Measurements from ENCODE around the gene NT5DC4.

DNA sequence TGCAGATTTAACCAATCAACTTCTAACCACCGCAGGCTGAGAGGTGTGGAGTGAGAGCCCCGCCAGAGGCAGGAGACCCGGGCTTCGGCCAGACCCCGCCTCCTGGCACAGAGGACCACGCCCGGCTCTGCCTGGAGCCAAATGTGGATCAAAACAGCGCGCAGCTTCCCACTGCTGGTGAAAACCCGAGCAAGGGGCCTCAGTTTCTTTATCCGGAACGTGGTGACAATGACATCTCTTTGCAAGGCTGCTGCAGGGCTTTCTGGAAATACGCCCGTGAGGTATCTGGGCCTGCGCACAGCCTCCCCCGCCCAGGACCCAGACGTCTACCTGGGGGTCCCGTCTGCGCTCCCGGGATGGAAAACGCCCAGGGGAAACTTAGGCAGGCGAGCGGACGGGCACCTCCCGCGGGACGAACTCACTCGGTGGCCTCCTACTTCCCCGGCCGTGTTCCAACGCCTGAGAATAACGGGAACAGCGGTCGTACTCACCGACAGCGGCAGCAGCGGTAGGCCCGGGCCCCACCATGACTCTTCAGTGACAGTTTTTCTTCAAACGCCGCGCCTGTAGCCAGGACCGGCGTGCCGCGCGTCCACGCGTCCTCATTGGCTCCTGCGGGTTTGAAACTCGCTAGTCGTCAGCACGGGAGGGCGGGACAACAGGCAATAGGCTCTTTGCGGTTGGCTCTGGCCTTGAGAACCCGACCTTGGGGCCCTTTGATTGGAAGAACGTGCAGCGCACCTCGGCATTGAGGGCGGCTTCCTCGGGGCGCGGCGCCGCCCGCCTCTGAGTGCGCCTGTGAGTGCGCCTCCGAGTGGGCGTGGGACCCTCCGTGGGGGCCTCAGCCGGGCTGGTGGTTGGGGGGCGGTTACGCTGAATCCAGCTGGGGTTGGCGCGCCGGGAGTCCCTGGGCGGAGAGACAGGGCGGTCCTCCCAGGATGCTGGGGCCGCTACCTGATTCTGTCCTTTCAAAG lies 43.5 kb downstream of the NT5DC4 start, which contains the start of gene CKAP2L:
- TF ChIP-seq ZFP3 (CRISPR knock-in tag; IDR thresholded peaks at IDR 0.05) (no peak), RARB (CRISPR knock-in tag; IDR thresholded peaks at IDR 0.05) (no peak), TCF4 (CRISPR knock-in tag; IDR thresholded peaks at IDR 0.05; ENCODE audit: borderline replicate concordance) (no peak), TOX (CRISPR knock-in tag; IDR thresholded peaks at IDR 0.05; ENCODE audit: borderline replicate concordance) (no peak), BACH2 (CRISPR knock-in tag; IDR thresholded peaks at IDR 0.05; ENCODE audit: borderline replicate concordance) (no peak), ZNF70 (CRISPR knock-in tag; IDR thresholded peaks at IDR 0.05) (0 out of 2 replicates have a peak, but pooled peaks have one; percentile 19), PPARA (CRISPR knock-in tag; IDR thresholded peaks at IDR 0.05; ENCODE audit: borderline replicate concordance) (no peak), ZC3H10 (CRISPR knock-in tag; IDR thresholded peaks at IDR 0.05) (no peak), ARNTL (CRISPR knock-in tag; IDR thresholded peaks at IDR 0.05; ENCODE audit: borderline replicate concordance, low read depth) (no peak), ZFP30 (CRISPR knock-in tag; IDR thresholded peaks at IDR 0.05) (no peak)
- TF ChIP-seq, protein P1, sequence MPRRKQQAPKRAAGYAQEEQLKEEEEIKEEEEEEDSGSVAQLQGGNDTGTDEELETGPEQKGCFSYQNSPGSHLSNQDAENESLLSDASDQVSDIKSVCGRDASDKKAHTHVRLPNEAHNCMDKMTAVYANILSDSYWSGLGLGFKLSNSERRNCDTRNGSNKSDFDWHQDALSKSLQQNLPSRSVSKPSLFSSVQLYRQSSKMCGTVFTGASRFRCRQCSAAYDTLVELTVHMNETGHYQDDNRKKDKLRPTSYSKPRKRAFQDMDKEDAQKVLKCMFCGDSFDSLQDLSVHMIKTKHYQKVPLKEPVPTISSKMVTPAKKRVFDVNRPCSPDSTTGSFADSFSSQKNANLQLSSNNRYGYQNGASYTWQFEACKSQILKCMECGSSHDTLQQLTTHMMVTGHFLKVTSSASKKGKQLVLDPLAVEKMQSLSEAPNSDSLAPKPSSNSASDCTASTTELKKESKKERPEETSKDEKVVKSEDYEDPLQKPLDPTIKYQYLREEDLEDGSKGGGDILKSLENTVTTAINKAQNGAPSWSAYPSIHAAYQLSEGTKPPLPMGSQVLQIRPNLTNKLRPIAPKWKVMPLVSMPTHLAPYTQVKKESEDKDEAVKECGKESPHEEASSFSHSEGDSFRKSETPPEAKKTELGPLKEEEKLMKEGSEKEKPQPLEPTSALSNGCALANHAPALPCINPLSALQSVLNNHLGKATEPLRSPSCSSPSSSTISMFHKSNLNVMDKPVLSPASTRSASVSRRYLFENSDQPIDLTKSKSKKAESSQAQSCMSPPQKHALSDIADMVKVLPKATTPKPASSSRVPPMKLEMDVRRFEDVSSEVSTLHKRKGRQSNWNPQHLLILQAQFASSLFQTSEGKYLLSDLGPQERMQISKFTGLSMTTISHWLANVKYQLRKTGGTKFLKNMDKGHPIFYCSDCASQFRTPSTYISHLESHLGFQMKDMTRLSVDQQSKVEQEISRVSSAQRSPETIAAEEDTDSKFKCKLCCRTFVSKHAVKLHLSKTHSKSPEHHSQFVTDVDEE (CRISPR knock-in tag; IDR thresholded peaks at IDR 0.05) = no peak
- TF ChIP-seq, protein P2, sequence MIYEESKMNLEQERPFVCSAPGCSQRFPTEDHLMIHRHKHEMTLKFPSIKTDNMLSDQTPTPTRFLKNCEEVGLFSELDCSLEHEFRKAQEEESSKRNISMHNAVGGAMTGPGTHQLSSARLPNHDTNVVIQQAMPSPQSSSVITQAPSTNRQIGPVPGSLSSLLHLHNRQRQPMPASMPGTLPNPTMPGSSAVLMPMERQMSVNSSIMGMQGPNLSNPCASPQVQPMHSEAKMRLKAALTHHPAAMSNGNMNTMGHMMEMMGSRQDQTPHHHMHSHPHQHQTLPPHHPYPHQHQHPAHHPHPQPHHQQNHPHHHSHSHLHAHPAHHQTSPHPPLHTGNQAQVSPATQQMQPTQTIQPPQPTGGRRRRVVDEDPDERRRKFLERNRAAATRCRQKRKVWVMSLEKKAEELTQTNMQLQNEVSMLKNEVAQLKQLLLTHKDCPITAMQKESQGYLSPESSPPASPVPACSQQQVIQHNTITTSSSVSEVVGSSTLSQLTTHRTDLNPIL (CRISPR knock-in tag; IDR thresholded peaks at IDR 0.05; ENCODE audit: low read depth) = no peak
- TF ChIP-seq, protein P3, sequence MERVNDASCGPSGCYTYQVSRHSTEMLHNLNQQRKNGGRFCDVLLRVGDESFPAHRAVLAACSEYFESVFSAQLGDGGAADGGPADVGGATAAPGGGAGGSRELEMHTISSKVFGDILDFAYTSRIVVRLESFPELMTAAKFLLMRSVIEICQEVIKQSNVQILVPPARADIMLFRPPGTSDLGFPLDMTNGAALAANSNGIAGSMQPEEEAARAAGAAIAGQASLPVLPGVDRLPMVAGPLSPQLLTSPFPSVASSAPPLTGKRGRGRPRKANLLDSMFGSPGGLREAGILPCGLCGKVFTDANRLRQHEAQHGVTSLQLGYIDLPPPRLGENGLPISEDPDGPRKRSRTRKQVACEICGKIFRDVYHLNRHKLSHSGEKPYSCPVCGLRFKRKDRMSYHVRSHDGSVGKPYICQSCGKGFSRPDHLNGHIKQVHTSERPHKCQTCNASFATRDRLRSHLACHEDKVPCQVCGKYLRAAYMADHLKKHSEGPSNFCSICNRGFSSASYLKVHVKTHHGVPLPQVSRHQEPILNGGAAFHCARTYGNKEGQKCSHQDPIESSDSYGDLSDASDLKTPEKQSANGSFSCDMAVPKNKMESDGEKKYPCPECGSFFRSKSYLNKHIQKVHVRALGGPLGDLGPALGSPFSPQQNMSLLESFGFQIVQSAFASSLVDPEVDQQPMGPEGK (CRISPR knock-in tag; IDR thresholded peaks at IDR 0.05; ENCODE audit: borderline replicate concordance) = no peak
- TF ChIP-seq, protein P4, sequence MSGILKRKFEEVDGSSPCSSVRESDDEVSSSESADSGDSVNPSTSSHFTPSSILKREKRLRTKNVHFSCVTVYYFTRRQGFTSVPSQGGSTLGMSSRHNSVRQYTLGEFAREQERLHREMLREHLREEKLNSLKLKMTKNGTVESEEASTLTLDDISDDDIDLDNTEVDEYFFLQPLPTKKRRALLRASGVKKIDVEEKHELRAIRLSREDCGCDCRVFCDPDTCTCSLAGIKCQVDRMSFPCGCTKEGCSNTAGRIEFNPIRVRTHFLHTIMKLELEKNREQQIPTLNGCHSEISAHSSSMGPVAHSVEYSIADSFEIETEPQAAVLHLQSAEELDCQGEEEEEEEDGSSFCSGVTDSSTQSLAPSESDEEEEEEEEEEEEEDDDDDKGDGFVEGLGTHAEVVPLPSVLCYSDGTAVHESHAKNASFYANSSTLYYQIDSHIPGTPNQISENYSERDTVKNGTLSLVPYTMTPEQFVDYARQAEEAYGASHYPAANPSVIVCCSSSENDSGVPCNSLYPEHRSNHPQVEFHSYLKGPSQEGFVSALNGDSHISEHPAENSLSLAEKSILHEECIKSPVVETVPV (CRISPR knock-in tag; IDR thresholded peaks at IDR 0.05) = no peak

All from SK-N-SH treated with all-trans-retinoic acid at 6 μM for 48 hours (cell line).